B cell (primary cell): ENCODE data around the gene GGT1. TPM values are rescaled to one million over a fixed set of nuclear protein-coding genes. Genes with fewer than 3 reads are reported as not detected.
A peak's percentile ranks its signal among the peaks of the same experiment; 100 is the strongest.

ENCODE experiments used
- ATAC-seq: fragments of 200-7000 bp; cut with Tn5 transposase; one replicate; pipeline ENCODE4 v1.10.0; 2021; ENCODE audit warnings: low read depth, mild to moderate bottlenecking, moderate number of reproducible peaks, moderate library complexity
- CTCF ChIA-PET: fragments of 350-600 bp; sonication (Branson Sonifier 250); formaldehyde crosslinking; loops from one replicate; lab custom pipeline; 2021; ENCODE audit warnings: antibody characterized with exemption, inconsistent platforms; lab: Charles Lee
- POLR2A ChIA-PET: fragments of 350-600 bp; sonication (Branson Sonifier 250); formaldehyde crosslinking; loops from one replicate; lab custom pipeline; 2021; ENCODE audit warnings: antibody characterized with exemption; lab: Charles Lee
- DNase-seq: peaks from one replicate; pipeline ENCODE4 v3.0.0; 2013
- H2AFZ ChIP-seq: 2 replicates; pipeline ENCODE4 v1.6.1; 2012; ENCODE audit warnings: mild to moderate bottlenecking, low read depth, low read length; ENCODE audit not compliant: insufficient read depth, poor library complexity, severe bottlenecking
- H3K27ac ChIP-seq, 2 donors: 1 replicate in 1 of 2; 2 replicates in 1 of 2; pipeline ENCODE4 v1.5.1; 2012 to 2013; ENCODE audit warnings: low read length in 2 of 2, mild to moderate bottlenecking in 2 of 2, moderate library complexity in 1 of 2
- H3K27me3 ChIP-seq, 4 experiments: fragments of 200-600 bp in 1 of 4; sonication (generic) in 1 of 4; replicated peaks in 1 of 4; 1 replicate in 2 of 4; 2 replicates in 2 of 4; pipeline versions ENCODE4 v1.6.1 to v1.7.0; 2013 to 2016; ENCODE audit warnings: low read length in 3 of 4, mild to moderate bottlenecking in 2 of 4, mixed read lengths in 1 of 4, moderate library complexity in 1 of 4; ENCODE audit not compliant: insufficient read depth in 4 of 4, control insufficient read depth in 3 of 4; ENCODE audit errors: control extremely low read depth in 1 of 4
- H3K36me3 ChIP-seq, 2 experiments: replicated peaks in 1 of 2; 1 replicate in 1 of 2; 2 replicates in 1 of 2; pipeline versions ENCODE4 v1.6.1 to v1.7.1; 2013; ENCODE audit warnings: low read length in 1 of 2; ENCODE audit not compliant: insufficient read depth in 2 of 2, control insufficient read depth in 1 of 2; ENCODE audit errors: control extremely low read depth in 1 of 2, extremely low read depth in 1 of 2
- H3K4me1 ChIP-seq, 2 donors: fragments of 200-600 bp in 1 of 2; sonication (generic) in 1 of 2; 1 replicate in 1 of 2; 2 replicates in 1 of 2; pipeline versions ENCODE4 v1.5.1 to v1.6.1; 2013 to 2017; ENCODE audit warnings: low read length in 2 of 2; ENCODE audit not compliant: control insufficient read depth in 2 of 2, insufficient read depth in 2 of 2
- H3K4me2 ChIP-seq: replicated peaks from 2 replicates; pipeline ENCODE3; 2012; ENCODE audit warnings: mild to moderate bottlenecking, low read depth, low read length; ENCODE audit not compliant: poor library complexity, severe bottlenecking
- H3K4me3 ChIP-seq, 5 experiments: fragments of 200-600 bp in 1 of 5; sonication (generic) in 1 of 5; 1 replicate in 3 of 5; 2 replicates in 2 of 5; pipeline versions ENCODE4 v1.5.1 to v1.7.0; 2011 to 2016; ENCODE audit warnings: low read length in 4 of 5, mild to moderate bottlenecking in 4 of 5, low read depth in 2 of 5, control low read depth in 1 of 5, moderate library complexity in 1 of 5; ENCODE audit not compliant: insufficient read depth in 1 of 5; ENCODE audit errors: control extremely low read depth in 1 of 5, extremely low read depth in 1 of 5
- H3K79me2 ChIP-seq: fragments of 200-600 bp; sonication (generic); one replicate; pipeline ENCODE4 v1.6.0; 2016; ENCODE audit warnings: low read length; ENCODE audit not compliant: control insufficient read depth, insufficient read depth
- H3K9ac ChIP-seq: fragments of 200-600 bp; sonication (generic); 2 replicates; pipeline ENCODE4 v1.6.1; 2017; ENCODE audit warnings: mild to moderate bottlenecking, low read length, moderate library complexity
- H3K9me3 ChIP-seq, 3 donors: one replicate each; pipeline versions ENCODE4 v1.6.1 to v1.7.1; 2013; ENCODE audit warnings: low read length in 2 of 3; ENCODE audit not compliant: control insufficient read depth in 2 of 3, insufficient read depth in 1 of 3; ENCODE audit errors: control extremely low read depth in 1 of 3
- H4K20me1 ChIP-seq: 2 replicates; pipeline ENCODE4 v1.6.0; 2012; ENCODE audit warnings: mild to moderate bottlenecking, low read length; ENCODE audit not compliant: insufficient read depth, control insufficient read depth, poor library complexity, severe bottlenecking
- H3K27ac Mint-ChIP-seq: one replicate; pipeline ENCODE4 v1.8.0; 2021; ENCODE audit warnings: mixed read lengths
- H3K27me3 Mint-ChIP-seq: one replicate; pipeline ENCODE4 v1.8.0; 2021; ENCODE audit warnings: mixed read lengths
- H3K4me1 Mint-ChIP-seq: one replicate; pipeline ENCODE4 v1.8.0; 2021; ENCODE audit warnings: mixed read lengths
- H3K4me3 Mint-ChIP-seq: one replicate; pipeline ENCODE4 v1.8.0; 2021; ENCODE audit warnings: mixed read lengths
- H3K9me3 Mint-ChIP-seq: one replicate; pipeline ENCODE4 v1.8.0; 2022; ENCODE audit warnings: mixed read lengths; ENCODE audit not compliant: insufficient read depth
- EZH2 ChIP-seq: IDR thresholded peaks from 2 replicates; pipeline ENCODE4 v1.6.1; 2012; ENCODE audit warnings: borderline replicate concordance, low read depth, mild to moderate bottlenecking, moderate library complexity, low read length; ENCODE audit not compliant: insufficient read depth, poor library complexity, severe bottlenecking
- WGBS: methylation state at CpG from one replicate; pipeline ENCODE4 v1.1.5; 2013; ENCODE audit warnings: missing lambda C conversion rate; ENCODE audit not compliant: insufficient coverage; 5-methylcytosine and 5-hydroxymethylcytosine counted together
- intact Hi-C: fragments of 100-400 bp; cut with micrococcal nuclease; formaldehyde crosslinking; loops from one replicate; pipeline ENCODE4 v1.10.0; 2022
- polyA plus RNA-seq: library from polyadenylated mRNA; depleted of rRNA; stranded (reverse); fragments of >200 nt; gene quantifications from 2 replicates; pipeline ENCODE4 v1.2.3, GENCODE V29; 2012
- total RNA-seq, 2 donors: library from RNA; stranded (reverse); fragments of 120-200 nt in 1 of 2; gene quantifications; 1 replicate in 1 of 2; 2 replicates in 1 of 2; pipeline versions ENCODE4 v1.2.3 to v1.2.4, GENCODE V29; 2013 to 2022
- TF ChIP-seq, protein P1 (sequence below): fragments of 200-600 bp; IDR thresholded peaks from one replicate; pipeline ENCODE4 v1.8.0; 2022; ENCODE audit warnings: antibody characterized with exemption, mild to moderate bottlenecking

GGT1 gene
- total and polyA plus RNA-seq, 2 donors (not counting 1 experiment from before 2014, with no cell fraction given), result 7.8 to 22.1 TPM

DNA sequence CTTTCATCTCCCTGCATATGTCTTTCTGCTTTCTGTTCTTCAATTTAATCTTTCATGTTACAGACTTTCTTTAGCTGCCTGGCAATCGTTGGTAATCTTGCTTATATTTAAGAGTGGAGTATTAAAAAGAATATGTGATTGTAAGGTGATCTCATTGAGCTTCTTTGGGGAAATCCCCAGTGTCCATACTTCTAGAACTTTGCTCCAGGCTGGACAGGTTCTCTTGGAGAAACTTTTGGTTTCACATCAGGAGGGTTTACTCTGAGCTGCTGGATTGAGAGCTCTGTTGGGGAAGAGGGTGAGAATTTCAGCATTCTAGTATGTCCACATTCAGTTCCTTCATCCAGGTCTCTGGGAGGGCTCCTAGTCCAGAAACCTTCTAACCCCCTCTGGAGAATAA lies 26.2 kb upstream of the GGT1 start:
- DNase-seq (no peak), ATAC-seq (no peak)
- H3K27ac ChIP-seq, result no peak overlapping the region
- CTCF ChIA-PET, result no interaction called here
- H3K36me3 ChIP-seq, result peaks cover 11 to 27% of the 10 kb centered on the region in 2 experiments
- no peaks in the 10 kb centered on the region for H3K9me3 ChIP-seq
- no peaks in the 10 kb centered on the region for H3K4me1 Mint-ChIP-seq
- H3K4me3 ChIP-seq, result no peak overlapping the region
- no peak overlapping the region for H3K9ac ChIP-seq
- no peaks in the 10 kb centered on the region for H3K79me2 ChIP-seq
- POLR2A ChIA-PET, result no interaction called here
- no peak overlapping the region for H3K27ac Mint-ChIP-seq
- H2AFZ ChIP-seq, result no peak overlapping the region
- no peak overlapping the region for H3K4me3 Mint-ChIP-seq
- H3K9me3 Mint-ChIP-seq, result no peaks in the 10 kb centered on the region
- 100% methylated on average over 1 of the region's 1 CpG for WGBS
- TF ChIP-seq, protein P1, sequence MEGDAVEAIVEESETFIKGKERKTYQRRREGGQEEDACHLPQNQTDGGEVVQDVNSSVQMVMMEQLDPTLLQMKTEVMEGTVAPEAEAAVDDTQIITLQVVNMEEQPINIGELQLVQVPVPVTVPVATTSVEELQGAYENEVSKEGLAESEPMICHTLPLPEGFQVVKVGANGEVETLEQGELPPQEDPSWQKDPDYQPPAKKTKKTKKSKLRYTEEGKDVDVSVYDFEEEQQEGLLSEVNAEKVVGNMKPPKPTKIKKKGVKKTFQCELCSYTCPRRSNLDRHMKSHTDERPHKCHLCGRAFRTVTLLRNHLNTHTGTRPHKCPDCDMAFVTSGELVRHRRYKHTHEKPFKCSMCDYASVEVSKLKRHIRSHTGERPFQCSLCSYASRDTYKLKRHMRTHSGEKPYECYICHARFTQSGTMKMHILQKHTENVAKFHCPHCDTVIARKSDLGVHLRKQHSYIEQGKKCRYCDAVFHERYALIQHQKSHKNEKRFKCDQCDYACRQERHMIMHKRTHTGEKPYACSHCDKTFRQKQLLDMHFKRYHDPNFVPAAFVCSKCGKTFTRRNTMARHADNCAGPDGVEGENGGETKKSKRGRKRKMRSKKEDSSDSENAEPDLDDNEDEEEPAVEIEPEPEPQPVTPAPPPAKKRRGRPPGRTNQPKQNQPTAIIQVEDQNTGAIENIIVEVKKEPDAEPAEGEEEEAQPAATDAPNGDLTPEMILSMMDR, result no peak
- no peak for TF ChIP-seq EZH2
- intact Hi-C loops, result no loop called here
- H3K27me3 ChIP-seq, result no peaks in the 10 kb centered on the region
- H3K4me2 ChIP-seq, result no peak overlapping the region
- H3K4me1 ChIP-seq, result no peaks in the 10 kb centered on the region
- H4K20me1 ChIP-seq, result peaks cover under 1% of the 10 kb centered on the region
- H3K27me3 Mint-ChIP-seq, result no peaks in the 10 kb centered on the region

DNA sequence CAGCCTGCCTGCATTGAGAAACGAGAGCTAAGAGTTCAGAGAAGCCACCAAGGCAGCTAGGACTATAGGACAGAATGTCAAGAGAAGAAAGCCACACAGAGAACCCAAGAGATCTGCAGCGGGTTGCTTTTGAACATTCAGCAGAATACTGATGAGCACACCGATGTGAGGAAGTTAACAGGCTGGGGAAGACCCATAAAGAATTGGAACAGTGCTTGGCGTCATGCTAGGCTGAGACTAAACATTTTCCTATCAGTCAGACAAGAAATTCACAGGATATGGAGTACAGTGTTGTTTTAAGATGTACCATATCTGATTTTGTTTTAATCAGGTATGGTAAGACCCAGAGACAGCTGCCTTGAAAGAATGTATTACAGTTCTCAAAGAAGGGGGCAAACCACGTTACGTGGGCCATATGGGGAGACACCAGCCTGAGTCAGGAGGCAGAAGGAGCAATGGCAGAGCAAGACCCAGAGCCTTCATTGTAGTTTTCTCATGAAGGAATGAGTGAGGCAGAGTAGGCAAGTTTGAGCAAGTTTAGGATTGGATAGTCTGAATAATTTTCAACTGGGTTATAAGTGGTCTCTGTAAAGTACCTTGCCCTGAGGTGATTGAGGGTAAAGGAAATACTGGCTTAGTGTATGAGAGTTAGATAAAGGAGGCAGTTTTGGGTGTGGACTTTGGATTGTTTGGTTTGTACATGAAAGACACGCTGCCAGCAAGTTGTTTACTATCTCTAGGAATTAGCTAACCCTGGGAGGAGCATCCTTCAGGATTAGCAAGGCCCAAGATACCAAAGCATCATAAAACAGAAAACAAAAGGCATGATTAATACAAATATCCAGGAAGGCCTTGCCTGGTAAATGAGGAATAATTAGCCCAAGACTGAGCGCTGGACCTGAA lies 24.4 kb upstream of the GGT1 start:
- WGBS, result 95% methylated on average over 5 of the region's 8 CpGs
- H2AFZ ChIP-seq, result no peak overlapping the region
- H3K4me1 ChIP-seq, result no peaks in the 10 kb centered on the region
- no peak for ATAC-seq
- no peaks in the 10 kb centered on the region for H3K4me1 Mint-ChIP-seq
- H3K9me3 Mint-ChIP-seq, result no peaks in the 10 kb centered on the region
- peaks cover 3 to 9% of the 10 kb centered on the region in 2 experiments for H3K36me3 ChIP-seq
- no peak overlapping the region for H3K4me3 ChIP-seq
- no peak overlapping the region for H3K27ac ChIP-seq
- no peak overlapping the region for H3K4me3 Mint-ChIP-seq
- H3K27ac Mint-ChIP-seq, result peak overlapping the region; percentile 3
- no peaks in the 10 kb centered on the region for H3K9me3 ChIP-seq
- POLR2A ChIA-PET, result no interaction called here
- no peak for DNase-seq
- no peaks in the 10 kb centered on the region for H3K27me3 ChIP-seq
- H3K9ac ChIP-seq, result no peak overlapping the region
- no peaks in the 10 kb centered on the region for H3K79me2 ChIP-seq
- no peaks in the 10 kb centered on the region for H3K27me3 Mint-ChIP-seq
- H3K4me2 ChIP-seq, result no peak overlapping the region
- no peak for TF ChIP-seq EZH2
- TF ChIP-seq, protein P1, result no peak
- H4K20me1 ChIP-seq, result no peaks in the 10 kb centered on the region
- CTCF ChIA-PET, result no interaction called here
- intact Hi-C loops, result no loop called here
